Activated CD4-positive, alpha-beta memory T cell treated with anti-CD3 and anti-CD28 coated beads for 36 hours (primary cell): Measurements from ENCODE around the gene PPFIBP1. TPM values are rescaled to one million over a fixed set of nuclear protein-coding genes. Genes with fewer than 3 reads are reported as not detected.
A peak's percentile ranks its signal among the peaks of the same experiment; 100 is the strongest.

ENCODE experiments used
- CTCF ChIA-PET: fragments of 350-600 bp; sonication (Branson Sonifier 250); formaldehyde crosslinking; loops from one replicate; lab custom pipeline; 2021; ENCODE audit warnings: antibody characterized with exemption, inconsistent platforms; lab: Charles Lee
- POLR2A ChIA-PET: fragments of 350-600 bp; sonication (Branson Sonifier 250); formaldehyde crosslinking; loops from one replicate; lab custom pipeline; 2021; ENCODE audit warnings: antibody characterized with exemption; lab: Charles Lee
- DNase-seq: peaks from one replicate; pipeline ENCODE4 v3.0.0-alpha.2; 2020
- H3K27ac Mint-ChIP-seq: one replicate; pipeline ENCODE4 v1.8.0; 2021; ENCODE audit warnings: mixed read lengths
- H3K27me3 Mint-ChIP-seq: one replicate; pipeline ENCODE4 v1.8.0; 2021; ENCODE audit warnings: mixed read lengths
- H3K36me3 Mint-ChIP-seq: one replicate; pipeline ENCODE4 v1.8.0; 2021; ENCODE audit warnings: mixed read lengths
- H3K4me1 Mint-ChIP-seq: one replicate; pipeline ENCODE4 v1.8.0; 2021; ENCODE audit warnings: low read depth, mixed read lengths
- H3K4me3 Mint-ChIP-seq: one replicate; pipeline ENCODE4 v1.8.0; 2021; ENCODE audit warnings: mild to moderate bottlenecking, mixed read lengths
- H3K9me3 Mint-ChIP-seq: one replicate; pipeline ENCODE4 v1.8.0; 2021; ENCODE audit warnings: mixed read lengths
- intact Hi-C: fragments of 100-400 bp; cut with micrococcal nuclease; formaldehyde crosslinking; loops from one replicate; pipeline ENCODE4 v1.15.1; 2023
- total RNA-seq, 2 experiments: library from RNA; stranded (reverse); gene quantifications; one replicate each; pipeline ENCODE4 v1.2.3, GENCODE V29; 2021

The PPFIBP1 gene
- total RNA-seq, 2 experiments from 2014 or later, result 14.1 to 14.9 TPM

- intact Hi-C loops, result no loop called here
- CTCF ChIA-PET, result no interaction called here
- DNase-seq, result no peak
- Mint-ChIP-seq H3K27me3 (peaks cover 19% of the 10 kb centered on the region), H3K4me3 (no peak overlapping the region), H3K27ac (no peak overlapping the region), H3K9me3 (no peaks in the 10 kb centered on the region), H3K4me1 (no peaks in the 10 kb centered on the region), H3K36me3 (no peaks in the 10 kb centered on the region)
- POLR2A ChIA-PET, result no interaction called here
Observed at GRCh38 chr12:27516625-27517024, 7.4 kb upstream of the PPFIBP1 start.

- H3K27ac Mint-ChIP-seq, result no peak overlapping the region
- intact Hi-C loops, result no loop called here
- no peaks in the 10 kb centered on the region for H3K9me3 Mint-ChIP-seq
- H3K4me3 Mint-ChIP-seq, result no peak overlapping the region
- no peaks in the 10 kb centered on the region for H3K36me3 Mint-ChIP-seq
- CTCF ChIA-PET, result no interaction called here
- no peak for DNase-seq
- POLR2A ChIA-PET, result no interaction called here
- H3K27me3 Mint-ChIP-seq, result peaks cover 19% of the 10 kb centered on the region
- no peaks in the 10 kb centered on the region for H3K4me1 Mint-ChIP-seq
Observed at GRCh38 chr12:27517546-27517945, 6.5 kb upstream of the PPFIBP1 start.

DNA sequence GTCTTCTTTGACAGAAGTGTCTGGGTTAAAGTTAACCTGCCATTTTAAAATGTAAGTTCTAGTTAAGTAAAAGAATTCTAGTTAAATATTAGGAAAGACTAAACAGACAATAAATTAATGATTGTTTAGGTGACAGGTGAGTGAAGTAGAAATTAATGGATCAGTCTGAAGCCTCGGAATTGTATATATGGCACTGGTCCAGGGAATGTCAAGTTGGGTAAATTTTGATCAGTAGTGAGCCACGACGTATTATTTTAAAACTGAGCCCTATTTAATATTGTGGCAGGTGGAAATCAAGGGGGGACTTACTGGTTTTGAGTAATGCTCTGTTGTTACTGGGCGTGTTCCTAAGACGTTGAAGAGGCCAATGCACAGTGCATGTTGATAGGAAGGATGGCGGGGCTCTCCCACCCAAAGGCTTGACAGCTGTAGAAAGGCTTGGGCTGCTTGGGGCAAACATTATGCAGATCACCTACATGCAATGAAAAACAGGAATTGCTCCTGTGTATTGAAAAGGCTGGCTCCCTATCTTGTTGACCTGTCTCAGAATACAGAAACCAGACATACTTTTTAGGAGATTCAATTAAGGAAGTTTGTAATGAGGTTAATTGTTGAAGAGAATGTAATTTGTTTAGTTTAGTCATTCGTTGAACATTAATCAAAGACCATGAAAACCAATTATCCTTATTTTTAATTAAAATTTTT lies 5.9 kb upstream of the PPFIBP1 start:
- Mint-ChIP-seq H3K4me3 (no peak overlapping the region), H3K27me3 (peaks cover 19% of the 10 kb centered on the region), H3K9me3 (no peaks in the 10 kb centered on the region), H3K4me1 (peaks cover 1% of the 10 kb centered on the region), H3K36me3 (no peaks in the 10 kb centered on the region), H3K27ac (no peak overlapping the region)
- no peak for DNase-seq
- ChIA-PET CTCF (no interaction called here), POLR2A (no interaction called here)
- intact Hi-C loops, result no loop called here

DNA sequence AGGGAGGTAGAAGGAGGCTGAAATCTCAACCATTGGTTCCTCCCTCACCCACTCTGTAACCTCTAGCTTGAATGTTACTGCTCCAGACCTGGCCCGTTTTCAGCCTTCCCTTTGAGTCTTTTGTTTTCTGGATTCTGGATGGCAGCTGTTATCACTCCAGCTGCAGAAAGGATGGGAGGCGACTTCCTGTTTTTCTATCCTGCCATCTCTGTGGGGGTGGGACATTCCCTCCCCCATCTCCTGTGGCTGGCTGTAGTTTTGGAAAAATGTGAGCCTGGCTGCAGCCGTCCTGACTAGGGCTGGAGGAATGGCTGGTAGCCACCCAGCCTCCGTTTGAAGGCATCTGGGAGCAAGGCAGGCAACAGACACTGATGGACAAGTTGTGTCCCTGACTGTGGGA lies 2.9 kb upstream of the PPFIBP1 start:
- intact Hi-C loops, result loop anchor here (5.0 to 10.0 kb wide), 2 partner anchors 301 to 496 kb away; partner anchors contain the start of gene MED21
- no peak overlapping the region for H3K4me3 Mint-ChIP-seq
- no peaks in the 10 kb centered on the region for H3K36me3 Mint-ChIP-seq
- no peaks in the 10 kb centered on the region for H3K9me3 Mint-ChIP-seq
- H3K27me3 Mint-ChIP-seq, result peaks cover 19% of the 10 kb centered on the region
- CTCF ChIA-PET, result no interaction called here
- no peak overlapping the region for H3K27ac Mint-ChIP-seq
- POLR2A ChIA-PET, result no interaction called here
- DNase-seq, result no peak
- H3K4me1 Mint-ChIP-seq, result peaks cover 18% of the 10 kb centered on the region

- H3K4me1 Mint-ChIP-seq, result peaks cover 18% of the 10 kb centered on the region
- no peak overlapping the region for H3K4me3 Mint-ChIP-seq
- intact Hi-C loops, result loop anchor here (5.0 to 10.0 kb wide), 2 partner anchors 300 to 497 kb away; partner anchors contain the start of gene MED21
- no peak for DNase-seq
- no peaks in the 10 kb centered on the region for H3K9me3 Mint-ChIP-seq
- CTCF ChIA-PET, result no interaction called here
- peaks cover 12% of the 10 kb centered on the region for H3K27me3 Mint-ChIP-seq
- POLR2A ChIA-PET, result no interaction called here
- H3K36me3 Mint-ChIP-seq, result no peaks in the 10 kb centered on the region
- H3K27ac Mint-ChIP-seq, result no peak overlapping the region
Observed at GRCh38 chr12:27521981-27522380, 2.0 kb upstream of the PPFIBP1 start.

GRCh38 chr12:27523305-27523641 lies 733 bp upstream of the PPFIBP1 start:
- H3K27ac Mint-ChIP-seq, result peak overlapping the region; percentile 79
- intact Hi-C loops, result loop anchor here (5.0 to 10.0 kb wide), 2 partner anchors 299 to 498 kb away; partner anchors contain the start of gene MED21
- DNase-seq, result peak; percentile 13
- ChIA-PET POLR2A (interaction anchor here (0.9 to 1.3 kb wide), 4 partner anchors 9 to 33 kb away, joined by 3 to 4 read pairs (median 3); no protein-coding TSS in a partner anchor), CTCF (interaction anchor here (1.0 to 2.6 kb wide), 4 partner anchors 62 to 184 kb away, joined by 3 to 16 read pairs (median 5); no protein-coding TSS in a partner anchor)
- H3K9me3 Mint-ChIP-seq, result no peaks in the 10 kb centered on the region
- H3K27me3 Mint-ChIP-seq, result peaks cover 8% of the 10 kb centered on the region
- peak overlapping the region; percentile 93 for H3K4me3 Mint-ChIP-seq
- peaks cover 18% of the 10 kb centered on the region for H3K4me1 Mint-ChIP-seq
- H3K36me3 Mint-ChIP-seq, result no peaks in the 10 kb centered on the region

GRCh38 chr12:27524494-27524835 lies 459 bp downstream of the PPFIBP1 start:
- H3K4me1 Mint-ChIP-seq, result peaks cover 18% of the 10 kb centered on the region
- CTCF ChIA-PET, result interaction anchor here (0.5 to 2.6 kb wide), 4 partner anchors 64 to 322 kb away, joined by 3 to 16 read pairs (median 6); no protein-coding TSS in a partner anchor
- H3K27ac Mint-ChIP-seq, result no peak overlapping the region
- no peak for DNase-seq
- H3K36me3 Mint-ChIP-seq, result no peaks in the 10 kb centered on the region
- peaks cover 6% of the 10 kb centered on the region for H3K27me3 Mint-ChIP-seq
- no peaks in the 10 kb centered on the region for H3K9me3 Mint-ChIP-seq
- H3K4me3 Mint-ChIP-seq, result peak overlapping the region; percentile 93
- POLR2A ChIA-PET, result interaction anchor here (0.6 to 0.8 kb wide), 2 partner anchors 10 to 55 kb away, joined by 3 read pairs; no protein-coding TSS in a partner anchor
- intact Hi-C loops, result loop anchor here (1.0 to 10.0 kb wide), 7 partner anchors 10 to 500 kb away; partner anchors contain the start of genes BMAL2, MED21 and MRPS35

DNA sequence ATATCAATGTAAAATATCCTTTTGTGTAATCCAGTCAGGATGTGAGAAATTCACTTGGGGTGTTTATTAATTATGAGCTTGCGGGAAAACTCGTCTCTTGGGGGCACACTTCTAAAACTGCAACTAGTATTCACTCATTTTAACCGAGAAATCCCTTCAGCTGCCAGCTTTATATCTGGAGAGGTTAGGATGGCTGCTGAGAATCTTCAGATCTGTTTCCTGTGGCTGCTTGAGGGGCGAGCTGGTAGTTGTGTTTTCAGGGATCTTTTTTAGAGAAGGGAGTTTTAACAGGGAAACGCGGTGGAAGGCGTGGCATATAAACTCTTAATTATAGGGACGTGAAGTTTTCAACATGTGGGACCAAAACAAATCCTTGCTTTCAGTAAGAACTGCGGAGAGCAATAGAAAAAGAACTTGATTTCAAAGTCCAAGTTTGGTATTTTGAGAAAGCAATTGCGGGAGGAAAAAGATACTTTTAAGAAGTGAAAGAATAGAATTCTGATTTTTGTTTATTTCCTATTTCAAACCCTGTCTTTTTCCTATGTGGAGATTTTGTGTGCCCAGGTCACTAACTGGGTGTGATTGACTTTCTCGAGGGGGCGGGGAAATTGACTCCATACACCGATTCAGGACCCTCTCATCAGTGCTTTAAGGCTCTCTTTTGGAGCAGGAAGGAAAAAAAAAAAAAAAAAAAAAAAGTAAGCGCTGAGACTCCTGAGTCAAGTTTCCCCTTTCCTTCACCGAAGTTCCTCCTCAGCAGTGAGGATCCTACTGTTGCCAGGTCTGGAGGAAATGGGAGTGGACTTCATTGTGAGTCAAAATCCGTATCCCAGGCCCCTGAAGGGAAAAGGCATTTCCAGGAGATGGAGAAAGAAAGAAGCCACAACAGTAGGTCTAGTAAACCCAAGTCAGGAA lies 1.1 kb downstream of the PPFIBP1 start:
- H3K4me1 Mint-ChIP-seq, result peaks cover 19% of the 10 kb centered on the region
- no peaks in the 10 kb centered on the region for H3K36me3 Mint-ChIP-seq
- peaks cover 3% of the 10 kb centered on the region for H3K27me3 Mint-ChIP-seq
- CTCF ChIA-PET, result interaction anchor here (1.8 to 2.6 kb wide), 2 partner anchors 64 to 90 kb away, joined by 7 to 16 read pairs; no protein-coding TSS in a partner anchor
- no peak overlapping the region for H3K27ac Mint-ChIP-seq
- DNase-seq, result no peak
- POLR2A ChIA-PET, result interaction anchor here (0.6 to 0.8 kb wide), 2 partner anchors 10 to 54 kb away, joined by 3 read pairs; no protein-coding TSS in a partner anchor
- intact Hi-C loops, result loop anchor here (1.0 to 10.0 kb wide), 7 partner anchors 9 to 500 kb away; partner anchors contain the start of genes BMAL2, MED21 and MRPS35
- H3K4me3 Mint-ChIP-seq, result peak overlapping the region; percentile 93
- H3K9me3 Mint-ChIP-seq, result no peaks in the 10 kb centered on the region

DNA sequence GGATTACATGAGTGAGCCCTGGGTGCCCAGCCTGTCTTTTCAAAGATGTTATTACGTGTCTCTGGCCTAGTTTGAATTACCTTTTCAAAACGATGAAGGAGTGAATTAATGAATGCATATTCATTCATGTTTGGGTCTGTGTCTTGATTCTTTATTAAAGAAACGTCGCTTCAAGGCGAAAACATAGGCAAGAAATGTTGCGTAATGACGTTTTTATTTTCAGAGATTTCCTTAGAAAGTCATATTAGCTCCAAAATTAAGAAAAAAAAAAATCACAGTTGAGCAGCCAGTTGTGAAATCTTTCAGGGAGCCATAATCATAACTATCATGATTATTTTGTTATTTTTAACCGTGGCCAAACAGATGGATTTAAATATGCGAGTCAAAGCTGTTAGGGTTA lies 3.5 kb downstream of the PPFIBP1 start:
- POLR2A ChIA-PET, result no interaction called here
- Mint-ChIP-seq H3K4me3 (no peak overlapping the region), H3K9me3 (no peaks in the 10 kb centered on the region), H3K27ac (no peak overlapping the region), H3K27me3 (peaks cover 5% of the 10 kb centered on the region), H3K36me3 (no peaks in the 10 kb centered on the region), H3K4me1 (peaks cover 26% of the 10 kb centered on the region)
- CTCF ChIA-PET, result no interaction called here
- intact Hi-C loops, result loop anchor here (10.0 kb wide), 1 partner anchor 503 kb away; the partner anchor contains the start of gene MED21
- DNase-seq, result no peak

DNA sequence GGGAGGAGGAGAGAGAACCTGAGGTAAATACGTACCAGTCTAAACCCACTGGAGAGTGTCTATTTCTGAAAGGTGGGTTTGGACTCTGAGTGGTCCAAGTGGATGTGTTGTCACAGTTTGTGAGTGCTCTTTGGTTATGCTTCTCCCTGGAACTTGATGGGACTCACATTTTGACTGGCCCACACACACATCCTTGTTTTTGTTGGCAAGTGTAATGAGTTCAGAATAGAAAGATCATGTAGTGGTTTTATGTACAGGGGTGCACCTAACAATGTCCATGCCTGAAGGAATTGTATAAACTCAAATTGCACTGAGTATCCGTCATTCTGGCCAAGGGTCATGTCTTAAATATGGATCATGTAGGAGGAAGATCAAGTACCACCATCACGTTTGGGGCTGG lies 4.8 kb downstream of the PPFIBP1 start:
- ChIA-PET POLR2A (no interaction called here), CTCF (no interaction called here)
- no peak overlapping the region for H3K27ac Mint-ChIP-seq
- H3K4me3 Mint-ChIP-seq, result no peak overlapping the region
- H3K36me3 Mint-ChIP-seq, result no peaks in the 10 kb centered on the region
- peaks cover 5% of the 10 kb centered on the region for H3K27me3 Mint-ChIP-seq
- H3K4me1 Mint-ChIP-seq, result peaks cover 24% of the 10 kb centered on the region
- DNase-seq, result no peak
- intact Hi-C loops, result loop anchor here (10.0 kb wide), 1 partner anchor 504 kb away; the partner anchor contains the start of gene MED21
- H3K9me3 Mint-ChIP-seq, result no peaks in the 10 kb centered on the region

- H3K4me3 Mint-ChIP-seq, result no peak overlapping the region
- peaks cover 32% of the 10 kb centered on the region for H3K4me1 Mint-ChIP-seq
- peaks cover 2% of the 10 kb centered on the region for H3K27me3 Mint-ChIP-seq
- no peaks in the 10 kb centered on the region for H3K9me3 Mint-ChIP-seq
- CTCF ChIA-PET, result interaction anchor here (0.9 to 1.7 kb wide), 3 partner anchors 25 to 105 kb away, joined by 3 to 5 read pairs (median 4); no protein-coding TSS in a partner anchor
- intact Hi-C loops, result no loop called here
- no peaks in the 10 kb centered on the region for H3K36me3 Mint-ChIP-seq
- no peak for DNase-seq
- no peak overlapping the region for H3K27ac Mint-ChIP-seq
- POLR2A ChIA-PET, result no interaction called here
Observed at GRCh38 chr12:27530157-27530922, 6.3 kb downstream of the PPFIBP1 start.
